ENCODE data around the gene ARPC5L. TPM values are rescaled to one million over a fixed set of nuclear protein-coding genes. Genes with fewer than 3 reads are reported as not detected.

Gene ARPC5L
- total and polyA plus RNA-seq, 9 of the 15 experiments (the other 6 are each of a cell fraction or from before 2014, with no cell fraction given) = 25.4 to 113 (median 63.8) TPM

- TF ChIP-seq CTCFL (IDR thresholded peaks at IDR 0.05; ENCODE audit: borderline replicate concordance, insufficient read depth, low read depth, low read length, poor library complexity, severe bottlenecking) = peak; percentile 2
- peak; percentile 99 for TF ChIP-seq RBM25 (IDR thresholded peaks at IDR 0.05; ENCODE audit: low read depth, low read length, severe bottlenecking)
- peak; percentile 86 to 91 for TF ChIP-seq MAZ (CRISPR knock-in tag; conservative IDR thresholded peaks at IDR 0.05 in 1 of 2, IDR thresholded peaks at IDR 0.05 in 1 of 2)
- no peak for TF ChIP-seq ZNF146 (CRISPR knock-in tag; IDR thresholded peaks at IDR 0.05; ENCODE audit: unreplicated experiment)
- 0 out of 2 replicates have a peak, but pooled peaks have one; percentile 40 for TF ChIP-seq MTF1 (CRISPR knock-in tag; IDR thresholded peaks at IDR 0.05; ENCODE audit: borderline replicate concordance)
- TF ChIP-seq CBX1 (IDR thresholded peaks at IDR 0.05; ENCODE audit: low read depth) = no peak; the same call in 1 of the 2 replicates
- TF ChIP-seq TCF7L2 (IDR thresholded peaks at IDR 0.05; ENCODE audit: low read depth, low read length) = no peak
- TF ChIP-seq MAX (CRISPR knock-in tag; IDR thresholded peaks at IDR 0.05) = peak; percentile 75
- 0 out of 2 replicates have a peak, but pooled peaks have one; percentile 11 for TF ChIP-seq DPF2 (IDR thresholded peaks at IDR 0.05)
- TF ChIP-seq GABPB1 (CRISPR knock-in tag; IDR thresholded peaks at IDR 0.05) = peak; percentile 87
- peak; percentile 91 for TF ChIP-seq SMC3 (conservative IDR thresholded peaks at IDR 0.05; ENCODE audit: insufficient read depth, low read depth, low read length)
- peak; percentile 10; the same call in 1 of the 2 replicates for TF ChIP-seq TEAD4 (IDR thresholded peaks at IDR 0.05; ENCODE audit: low read length)
- TF ChIP-seq TEAD4 (CRISPR knock-in tag; IDR thresholded peaks at IDR 0.05; ENCODE audit: borderline replicate concordance) = no peak
- TF ChIP-seq MYNN (IDR thresholded peaks at IDR 0.05) = peak; percentile 29; the same call in 1 of the 2 replicates
- no peak for TF ChIP-seq MYNN (CRISPR knock-in tag; IDR thresholded peaks at IDR 0.05)
- TF ChIP-seq NUFIP1 (IDR thresholded peaks at IDR 0.05; ENCODE audit: partially characterized antibody) = no peak
- peak; percentile 3; the same call in 1 of the 2 replicates for TF ChIP-seq PREB (CRISPR knock-in tag; IDR thresholded peaks at IDR 0.05)
- no peak for TF ChIP-seq NFE2L1 (tag; IDR thresholded peaks at IDR 0.05; ENCODE audit: borderline replicate concordance, low read depth)
- peak in 1 of 2 experiments; percentile 57; a peak in 1 of 4 replicates for TF ChIP-seq NONO (IDR thresholded peaks at IDR 0.05; ENCODE audit: low read depth in 2 of 2, low read length in 1 of 2)
- TF ChIP-seq ID3 (CRISPR knock-in tag; IDR thresholded peaks at IDR 0.05) = no peak
- TF ChIP-seq ID3 (tag; IDR thresholded peaks at IDR 0.05) = peak; percentile 82
- TF ChIP-seq SIN3B (IDR thresholded peaks at IDR 0.05; ENCODE audit: low read depth) = peak; percentile 60; the same call in 1 of the 2 replicates
Observed at GRCh38 chr9:124852829-124853531, 8.9 kb upstream of the ARPC5L start, which contains the start of gene WDR38 (continued).
